Measurements from ENCODE around the gene IL23A.

DNA sequence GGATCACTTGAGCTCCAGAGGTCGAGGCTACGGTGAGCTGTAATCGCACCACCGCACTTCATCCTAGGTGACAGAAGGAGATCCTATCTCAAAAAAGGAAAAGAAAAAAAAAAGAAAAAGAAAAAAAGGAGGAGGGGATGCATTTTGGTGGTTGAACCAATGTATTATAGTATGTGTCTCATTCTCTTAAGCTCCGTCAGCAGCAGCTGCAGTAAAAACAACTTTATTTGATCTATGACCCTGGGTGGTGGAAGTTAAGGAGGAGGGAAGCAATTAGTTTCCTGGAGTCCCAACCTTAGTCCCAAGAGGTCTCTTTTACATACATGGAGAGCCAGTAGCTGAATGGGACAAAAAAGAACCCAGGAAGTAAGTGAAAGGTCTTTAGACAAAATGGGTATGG is 50.7 kb downstream of the IL23A start:
- TF ChIP-seq POLR2A (IDR thresholded peaks at IDR 0.05) (no peak), EP300 (IDR thresholded peaks at IDR 0.05) (no peak), POLR2AphosphoS5 (IDR thresholded peaks at IDR 0.05) (no peak)
- TF ChIP-seq, protein P1, sequence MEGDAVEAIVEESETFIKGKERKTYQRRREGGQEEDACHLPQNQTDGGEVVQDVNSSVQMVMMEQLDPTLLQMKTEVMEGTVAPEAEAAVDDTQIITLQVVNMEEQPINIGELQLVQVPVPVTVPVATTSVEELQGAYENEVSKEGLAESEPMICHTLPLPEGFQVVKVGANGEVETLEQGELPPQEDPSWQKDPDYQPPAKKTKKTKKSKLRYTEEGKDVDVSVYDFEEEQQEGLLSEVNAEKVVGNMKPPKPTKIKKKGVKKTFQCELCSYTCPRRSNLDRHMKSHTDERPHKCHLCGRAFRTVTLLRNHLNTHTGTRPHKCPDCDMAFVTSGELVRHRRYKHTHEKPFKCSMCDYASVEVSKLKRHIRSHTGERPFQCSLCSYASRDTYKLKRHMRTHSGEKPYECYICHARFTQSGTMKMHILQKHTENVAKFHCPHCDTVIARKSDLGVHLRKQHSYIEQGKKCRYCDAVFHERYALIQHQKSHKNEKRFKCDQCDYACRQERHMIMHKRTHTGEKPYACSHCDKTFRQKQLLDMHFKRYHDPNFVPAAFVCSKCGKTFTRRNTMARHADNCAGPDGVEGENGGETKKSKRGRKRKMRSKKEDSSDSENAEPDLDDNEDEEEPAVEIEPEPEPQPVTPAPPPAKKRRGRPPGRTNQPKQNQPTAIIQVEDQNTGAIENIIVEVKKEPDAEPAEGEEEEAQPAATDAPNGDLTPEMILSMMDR (IDR thresholded peaks at IDR 0.05): no peak
